HepG2 (cell line): ENCODE results near the gene ADGRG6. TPM values are rescaled to one million over a fixed set of nuclear protein-coding genes. Genes with fewer than 3 reads are reported as not detected.

Experiments used
- ASH2L ChIP-seq: fragments of 300-600, 200-600 bp; sonication (generic); IDR thresholded peaks from 2 replicates; pipeline ENCODE4 v1.7.0; 2017; ENCODE audit warnings: low read depth, mild to moderate bottlenecking, moderate library complexity, mixed read lengths, low read length; ENCODE audit not compliant: insufficient read length
- ATAD3A ChIP-seq: sonication (generic); formaldehyde crosslinking; IDR thresholded peaks from 2 replicates; pipeline ENCODE4 v1.4.0; 2020; ENCODE audit warnings: missing genetic modification reagents
- EP300 ChIP-seq, 3 experiments: sonication (generic) in 1 of 3; formaldehyde crosslinking in 1 of 3; IDR thresholded peaks; 2 replicates each; pipeline versions ENCODE4 v1.5.1 to v1.6.1; 2011 to 2020; ENCODE audit warnings: low read depth in 2 of 3, low read length in 2 of 3, borderline replicate concordance in 1 of 3, improper control_type of control experiment in 1 of 3, mild to moderate bottlenecking in 1 of 3, missing genetic modification reagents in 1 of 3, moderate library complexity in 1 of 3
- ISL2 ChIP-seq: sonication (generic); formaldehyde crosslinking; IDR thresholded peaks from 2 replicates; pipeline ENCODE4 v1.5.0; 2020; ENCODE audit warnings: missing genetic modification reagents
- RBM22 ChIP-seq: fragments of 200-400 bp; formaldehyde crosslinking; optimal IDR thresholded peaks from 2 replicates; pipeline ENCODE3; 2017; ENCODE audit warnings: mild to moderate bottlenecking, low read length, moderate library complexity
- SALL1 ChIP-seq: sonication (generic); formaldehyde crosslinking; IDR thresholded peaks from 2 replicates; pipeline ENCODE4 v1.8.0; 2022; ENCODE audit warnings: mild to moderate bottlenecking, missing genetic modification reagents
- polyA plus RNA-seq, 8 experiments: library from polyadenylated mRNA; depleted of rRNA in 3 of 8; stranded (reverse) in 7 of 8; unstranded in 1 of 8; fragments of >200 nt; fragmentation: Illumina TruSeq in 4 of 8; extraction: Trizol in 4 of 8; gene quantifications; 2 replicates each; pipeline versions ENCODE4 v1.2.1 to v1.2.3, GENCODE V29; 2011 to 2016; ENCODE audit warnings: low read depth in 4 of 8, missing spikeins in 1 of 8, mixed read lengths in 1 of 8; ENCODE audit not compliant: insufficient read depth in 1 of 8
- total RNA-seq, 5 experiments: library from RNA; depleted of rRNA; stranded (reverse); fragments of >200 nt; fragmentation: Illumina TruSeq; extraction: Trizol; gene quantifications; 2 replicates each; pipeline ENCODE4 v1.2.3, GENCODE V29; 2016; ENCODE audit warnings: low read depth in 1 of 5
- TF ChIP-seq, protein P1 (sequence below): sonication (generic); formaldehyde crosslinking; IDR thresholded peaks from 2 replicates; pipeline ENCODE4 v1.4.0; 2020; ENCODE audit warnings: missing genetic modification reagents
- TF ChIP-seq, protein P2 (sequence below): sonication (generic); formaldehyde crosslinking; IDR thresholded peaks from 2 replicates; pipeline ENCODE4 v1.5.0; 2020; ENCODE audit warnings: mild to moderate bottlenecking, missing genetic modification reagents, borderline replicate concordance
- TF ChIP-seq, protein P3 (sequence below), 2 experiments: sonication (generic) in 1 of 2; formaldehyde crosslinking in 1 of 2; IDR thresholded peaks; 2 replicates each; pipeline versions ENCODE4 v1.4.0 to v1.6.1; 2018 to 2020; ENCODE audit warnings: missing genetic modification reagents in 2 of 2, borderline replicate concordance in 1 of 2, low read depth in 1 of 2, mild to moderate bottlenecking in 1 of 2, missing biosample characterization in 1 of 2
- TF ChIP-seq, protein P4 (sequence below): sonication (generic); formaldehyde crosslinking; IDR thresholded peaks from 2 replicates; pipeline ENCODE4 v1.4.0; 2020; ENCODE audit warnings: missing genetic modification reagents, mild to moderate bottlenecking, borderline replicate concordance

Gene ADGRG6
- total and polyA plus RNA-seq, 2 of the 13 experiments (the other 11 are each of a cell fraction or from before 2014, with no cell fraction given), result 129 to 249 TPM

DNA sequence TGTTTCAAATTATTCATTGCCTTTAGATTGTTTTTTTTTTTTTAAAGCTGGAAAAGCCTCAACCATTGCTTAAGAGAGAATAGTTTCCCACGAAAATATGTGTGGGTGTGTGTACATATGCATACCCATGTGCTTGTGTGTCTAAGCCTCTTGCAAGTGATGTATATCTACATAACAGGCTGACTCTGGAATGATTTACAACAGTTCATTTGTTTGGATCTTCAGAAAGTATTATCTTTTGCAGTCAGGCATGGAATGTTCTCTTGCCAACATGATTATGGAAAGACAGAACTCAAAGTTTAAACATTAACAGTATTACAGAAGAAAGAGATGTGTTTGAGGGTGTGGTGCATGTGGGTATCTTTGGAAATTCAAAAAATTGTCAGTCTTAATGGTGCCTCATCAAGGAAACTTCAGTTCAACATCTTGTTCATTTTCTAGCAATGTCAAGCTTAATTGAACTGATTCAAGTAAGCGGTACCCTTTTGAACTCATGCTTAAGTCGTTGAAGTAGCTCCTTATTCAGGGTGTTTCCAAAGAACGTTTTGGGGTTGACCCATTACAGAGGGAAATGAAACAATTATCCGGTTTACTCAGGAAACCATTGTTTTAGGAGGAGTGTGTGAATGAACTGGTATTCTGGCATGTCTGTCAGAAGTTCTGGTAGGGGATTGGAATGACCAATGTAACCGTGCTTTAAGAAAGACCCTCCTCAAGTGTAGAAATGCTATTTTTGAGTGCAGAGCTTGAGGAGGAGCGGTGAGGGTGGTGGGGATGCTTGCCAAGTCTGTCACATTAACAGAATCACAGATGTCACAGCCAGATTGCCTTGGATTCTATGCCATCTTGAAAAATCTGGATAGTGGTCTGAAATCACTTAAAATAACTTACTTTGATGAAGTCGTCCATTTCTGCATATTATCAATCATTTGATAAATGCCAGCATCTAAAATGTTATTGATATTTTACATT lies 60.3 kb downstream of the ADGRG6 start (continued):
- TF ChIP-seq, protein P1, sequence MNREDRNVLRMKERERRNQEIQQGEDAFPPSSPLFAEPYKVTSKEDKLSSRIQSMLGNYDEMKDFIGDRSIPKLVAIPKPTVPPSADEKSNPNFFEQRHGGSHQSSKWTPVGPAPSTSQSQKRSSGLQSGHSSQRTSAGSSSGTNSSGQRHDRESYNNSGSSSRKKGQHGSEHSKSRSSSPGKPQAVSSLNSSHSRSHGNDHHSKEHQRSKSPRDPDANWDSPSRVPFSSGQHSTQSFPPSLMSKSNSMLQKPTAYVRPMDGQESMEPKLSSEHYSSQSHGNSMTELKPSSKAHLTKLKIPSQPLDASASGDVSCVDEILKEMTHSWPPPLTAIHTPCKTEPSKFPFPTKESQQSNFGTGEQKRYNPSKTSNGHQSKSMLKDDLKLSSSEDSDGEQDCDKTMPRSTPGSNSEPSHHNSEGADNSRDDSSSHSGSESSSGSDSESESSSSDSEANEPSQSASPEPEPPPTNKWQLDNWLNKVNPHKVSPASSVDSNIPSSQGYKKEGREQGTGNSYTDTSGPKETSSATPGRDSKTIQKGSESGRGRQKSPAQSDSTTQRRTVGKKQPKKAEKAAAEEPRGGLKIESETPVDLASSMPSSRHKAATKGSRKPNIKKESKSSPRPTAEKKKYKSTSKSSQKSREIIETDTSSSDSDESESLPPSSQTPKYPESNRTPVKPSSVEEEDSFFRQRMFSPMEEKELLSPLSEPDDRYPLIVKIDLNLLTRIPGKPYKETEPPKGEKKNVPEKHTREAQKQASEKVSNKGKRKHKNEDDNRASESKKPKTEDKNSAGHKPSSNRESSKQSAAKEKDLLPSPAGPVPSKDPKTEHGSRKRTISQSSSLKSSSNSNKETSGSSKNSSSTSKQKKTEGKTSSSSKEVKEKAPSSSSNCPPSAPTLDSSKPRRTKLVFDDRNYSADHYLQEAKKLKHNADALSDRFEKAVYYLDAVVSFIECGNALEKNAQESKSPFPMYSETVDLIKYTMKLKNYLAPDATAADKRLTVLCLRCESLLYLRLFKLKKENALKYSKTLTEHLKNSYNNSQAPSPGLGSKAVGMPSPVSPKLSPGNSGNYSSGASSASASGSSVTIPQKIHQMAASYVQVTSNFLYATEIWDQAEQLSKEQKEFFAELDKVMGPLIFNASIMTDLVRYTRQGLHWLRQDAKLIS (CRISPR knock-in tag), result no peak
- TF ChIP-seq ISL2 (CRISPR knock-in tag), result no peak
- peak; percentile 16 for TF ChIP-seq ASH2L
- TF ChIP-seq, protein P2, sequence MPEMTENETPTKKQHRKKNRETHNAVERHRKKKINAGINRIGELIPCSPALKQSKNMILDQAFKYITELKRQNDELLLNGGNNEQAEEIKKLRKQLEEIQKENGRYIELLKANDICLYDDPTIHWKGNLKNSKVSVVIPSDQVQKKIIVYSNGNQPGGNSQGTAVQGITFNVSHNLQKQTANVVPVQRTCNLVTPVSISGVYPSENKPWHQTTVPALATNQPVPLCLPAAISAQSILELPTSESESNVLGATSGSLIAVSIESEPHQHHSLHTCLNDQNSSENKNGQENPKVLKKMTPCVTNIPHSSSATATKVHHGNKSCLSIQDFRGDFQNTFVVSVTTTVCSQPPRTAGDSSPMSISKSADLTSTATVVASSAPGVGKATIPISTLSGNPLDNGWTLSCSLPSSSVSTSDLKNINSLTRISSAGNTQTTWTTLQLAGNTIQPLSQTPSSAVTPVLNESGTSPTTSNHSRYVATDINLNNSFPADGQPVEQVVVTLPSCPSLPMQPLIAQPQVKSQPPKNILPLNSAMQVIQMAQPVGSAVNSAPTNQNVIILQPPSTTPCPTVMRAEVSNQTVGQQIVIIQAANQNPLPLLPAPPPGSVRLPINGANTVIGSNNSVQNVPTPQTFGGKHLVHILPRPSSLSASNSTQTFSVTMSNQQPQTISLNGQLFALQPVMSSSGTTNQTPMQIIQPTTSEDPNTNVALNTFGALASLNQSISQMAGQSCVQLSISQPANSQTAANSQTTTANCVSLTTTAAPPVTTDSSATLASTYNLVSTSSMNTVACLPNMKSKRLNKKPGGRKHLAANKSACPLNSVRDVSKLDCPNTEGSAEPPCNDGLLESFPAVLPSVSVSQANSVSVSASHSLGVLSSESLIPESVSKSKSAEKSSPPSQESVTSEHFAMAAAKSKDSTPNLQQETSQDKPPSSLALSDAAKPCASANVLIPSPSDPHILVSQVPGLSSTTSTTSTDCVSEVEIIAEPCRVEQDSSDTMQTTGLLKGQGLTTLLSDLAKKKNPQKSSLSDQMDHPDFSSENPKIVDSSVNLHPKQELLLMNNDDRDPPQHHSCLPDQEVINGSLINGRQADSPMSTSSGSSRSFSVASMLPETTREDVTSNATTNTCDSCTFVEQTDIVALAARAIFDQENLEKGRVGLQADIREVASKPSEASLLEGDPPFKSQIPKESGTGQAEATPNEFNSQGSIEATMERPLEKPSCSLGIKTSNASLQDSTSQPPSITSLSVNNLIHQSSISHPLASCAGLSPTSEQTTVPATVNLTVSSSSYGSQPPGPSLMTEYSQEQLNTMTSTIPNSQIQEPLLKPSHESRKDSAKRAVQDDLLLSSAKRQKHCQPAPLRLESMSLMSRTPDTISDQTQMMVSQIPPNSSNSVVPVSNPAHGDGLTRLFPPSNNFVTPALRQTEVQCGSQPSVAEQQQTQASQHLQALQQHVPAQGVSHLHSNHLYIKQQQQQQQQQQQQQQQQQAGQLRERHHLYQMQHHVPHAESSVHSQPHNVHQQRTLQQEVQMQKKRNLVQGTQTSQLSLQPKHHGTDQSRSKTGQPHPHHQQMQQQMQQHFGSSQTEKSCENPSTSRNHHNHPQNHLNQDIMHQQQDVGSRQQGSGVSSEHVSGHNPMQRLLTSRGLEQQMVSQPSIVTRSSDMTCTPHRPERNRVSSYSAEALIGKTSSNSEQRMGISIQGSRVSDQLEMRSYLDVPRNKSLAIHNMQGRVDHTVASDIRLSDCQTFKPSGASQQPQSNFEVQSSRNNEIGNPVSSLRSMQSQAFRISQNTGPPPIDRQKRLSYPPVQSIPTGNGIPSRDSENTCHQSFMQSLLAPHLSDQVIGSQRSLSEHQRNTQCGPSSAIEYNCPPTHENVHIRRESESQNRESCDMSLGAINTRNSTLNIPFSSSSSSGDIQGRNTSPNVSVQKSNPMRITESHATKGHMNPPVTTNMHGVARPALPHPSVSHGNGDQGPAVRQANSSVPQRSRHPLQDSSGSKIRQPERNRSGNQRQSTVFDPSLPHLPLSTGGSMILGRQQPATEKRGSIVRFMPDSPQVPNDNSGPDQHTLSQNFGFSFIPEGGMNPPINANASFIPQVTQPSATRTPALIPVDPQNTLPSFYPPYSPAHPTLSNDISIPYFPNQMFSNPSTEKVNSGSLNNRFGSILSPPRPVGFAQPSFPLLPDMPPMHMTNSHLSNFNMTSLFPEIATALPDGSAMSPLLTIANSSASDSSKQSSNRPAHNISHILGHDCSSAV (CRISPR knock-in tag), result no peak
- TF ChIP-seq RBM22, result peak; percentile 46
- TF ChIP-seq EP300 (IDR thresholded peaks at IDR 0.05; ENCODE audit: low read depth in 2 of 2, low read length in 2 of 2), result peak in 1 of 2 experiments; percentile 51; a peak in 1 of 4 replicates
- peak; percentile 45; the same call in 1 of the 2 replicates for TF ChIP-seq EP300 (CRISPR knock-in tag; IDR thresholded peaks at IDR 0.05; ENCODE audit: borderline replicate concordance)
- TF ChIP-seq, protein P3, sequence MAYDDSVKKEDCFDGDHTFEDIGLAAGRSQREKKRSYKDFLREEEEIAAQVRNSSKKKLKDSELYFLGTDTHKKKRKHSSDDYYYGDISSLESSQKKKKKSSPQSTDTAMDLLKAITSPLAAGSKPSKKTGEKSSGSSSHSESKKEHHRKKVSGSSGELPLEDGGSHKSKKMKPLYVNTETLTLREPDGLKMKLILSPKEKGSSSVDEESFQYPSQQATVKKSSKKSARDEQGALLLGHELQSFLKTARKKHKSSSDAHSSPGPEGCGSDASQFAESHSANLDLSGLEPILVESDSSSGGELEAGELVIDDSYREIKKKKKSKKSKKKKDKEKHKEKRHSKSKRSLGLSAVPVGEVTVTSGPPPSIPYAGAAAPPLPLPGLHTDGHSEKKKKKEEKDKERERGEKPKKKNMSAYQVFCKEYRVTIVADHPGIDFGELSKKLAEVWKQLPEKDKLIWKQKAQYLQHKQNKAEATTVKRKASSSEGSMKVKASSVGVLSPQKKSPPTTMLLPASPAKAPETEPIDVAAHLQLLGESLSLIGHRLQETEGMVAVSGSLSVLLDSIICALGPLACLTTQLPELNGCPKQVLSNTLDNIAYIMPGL (CRISPR knock-in tag; IDR thresholded peaks at IDR 0.05; ENCODE audit: borderline replicate concordance in 1 of 2, low read depth in 1 of 2), result no peak
- TF ChIP-seq SALL1 (CRISPR knock-in tag), result no peak
- TF ChIP-seq, protein P4, sequence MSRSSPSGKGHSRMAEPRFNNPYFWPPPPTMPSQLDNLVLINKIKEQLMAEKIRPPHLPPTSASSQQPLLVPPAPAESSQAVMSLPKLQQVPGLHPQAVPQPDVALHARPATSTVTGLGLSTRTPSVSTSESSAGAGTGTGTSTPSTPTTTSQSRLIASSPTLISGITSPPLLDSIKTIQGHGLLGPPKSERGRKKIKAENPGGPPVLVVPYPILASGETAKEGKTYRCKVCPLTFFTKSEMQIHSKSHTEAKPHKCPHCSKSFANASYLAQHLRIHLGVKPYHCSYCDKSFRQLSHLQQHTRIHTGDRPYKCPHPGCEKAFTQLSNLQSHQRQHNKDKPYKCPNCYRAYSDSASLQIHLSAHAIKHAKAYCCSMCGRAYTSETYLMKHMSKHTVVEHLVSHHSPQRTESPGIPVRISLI, result 0 out of 2 replicates have a peak, but pooled peaks have one; percentile 19
- TF ChIP-seq ATAD3A (CRISPR knock-in tag), result no peak
